Prostate gland (tissue), 2 donors: ENCODE measurements around the gene ZBTB39. TPM values are rescaled to one million over a fixed set of nuclear protein-coding genes. Genes with fewer than 3 reads are reported as not detected.

Experiments used
- DNase-seq: peaks from one replicate; pipeline ENCODE4 v3.0.0-alpha.2; 2019; ENCODE audit warnings: low spot score
- H3K27ac ChIP-seq, 2 donors: fragments of 200-600 bp; sonication (generic); 2 replicates each; pipeline ENCODE4 v1.5.1; 2017 to 2019
- H3K27me3 ChIP-seq: fragments of 200-600 bp; sonication (generic); replicated peaks from 2 replicates; pipeline ENCODE4 v1.5.1; 2019; ENCODE audit not compliant: insufficient read depth
- H3K36me3 ChIP-seq, 2 donors: fragments of 200-600 bp; sonication (generic); 1 replicate in 1 of 2; 2 replicates in 1 of 2; pipeline versions ENCODE4 v1.5.1 to v1.8.1; 2017 to 2019
- H3K4me1 ChIP-seq: fragments of 200-600 bp; sonication (generic); replicated peaks from 2 replicates; pipeline ENCODE4 v1.5.1; 2019
- H3K4me3 ChIP-seq, 2 donors: fragments of 200-600 bp; sonication (generic); 2 replicates each; pipeline ENCODE4 v1.5.1; 2017 to 2019
- H3K9me3 ChIP-seq: fragments of 200-600 bp; sonication (generic); 2 replicates; pipeline ENCODE4 v1.5.1; 2017
- POLR2A ChIP-seq: fragments of 450-650 bp; IDR thresholded peaks from one replicate; pipeline ENCODE4 v1.6.1; 2016; ENCODE audit warnings: antibody characterized with exemption, mild to moderate bottlenecking
- POLR2AphosphoS5 ChIP-seq: sonication (generic); formaldehyde crosslinking; IDR thresholded peaks from one replicate; pipeline ENCODE4 v1.6.1; 2017; ENCODE audit warnings: antibody characterized with exemption
- WGBS: methylation state at CpG from one replicate; pipeline ENCODE4 v1.1.5; 2018; 5-methylcytosine and 5-hydroxymethylcytosine counted together
- intact Hi-C: fragments of 100-400 bp; cut with DNase I; formaldehyde crosslinking; loops from one replicate; pipeline ENCODE4 v1.14.2; 2022
- total RNA-seq, 2 donors: library from RNA; depleted of rRNA; stranded (reverse); fragments of >200 nt; gene quantifications; one replicate each; pipeline ENCODE4 v1.1.0, GENCODE V29; 2016
- TF ChIP-seq, protein P1 (sequence below), 4 experiments: fragments of 200-600 bp in 2 of 4; fragments of 450-650 bp in 2 of 4; sonication (generic) in 2 of 4; IDR thresholded peaks; 1 replicate in 3 of 4; 2 replicates in 1 of 4; pipeline ENCODE4 v1.5.1; 2016 to 2019; ENCODE audit warnings: antibody characterized with exemption in 4 of 4, mild to moderate bottlenecking in 2 of 4, moderate library complexity in 2 of 4

The ZBTB39 gene
- total RNA-seq, 2 donors from 2014 or later = 5.8 to 15.6 TPM

DNA sequence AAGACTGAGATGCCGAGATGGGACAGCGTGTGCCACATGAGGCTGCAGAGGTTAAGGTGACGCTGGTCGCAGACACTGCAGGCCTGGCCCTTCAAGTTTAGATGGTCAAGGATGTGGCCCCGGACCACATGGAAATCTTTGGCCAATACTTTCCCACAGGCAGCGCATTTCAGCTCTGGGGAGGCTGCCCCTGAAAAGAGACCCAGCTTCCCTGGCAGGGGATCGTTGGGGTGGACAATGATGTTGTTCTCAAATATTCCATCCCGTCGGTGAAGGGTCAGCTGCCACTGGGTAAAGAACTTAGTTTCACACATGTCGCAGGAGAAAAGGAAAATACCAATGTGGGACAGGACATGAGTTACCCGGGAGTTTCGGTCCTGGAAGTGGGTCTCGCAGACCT, 3.0 kb downstream of the ZBTB39 start:
- peaks cover 0 to 22% of the 10 kb centered on the region in 2 donors for H3K36me3 ChIP-seq
- H3K4me3 ChIP-seq = no peak overlapping the region
- 88% methylated on average over 13 of the region's 13 CpGs for WGBS
- H3K9me3 ChIP-seq = no peaks in the 10 kb centered on the region
- H3K27ac ChIP-seq = no peak overlapping the region
- no peak for DNase-seq
- intact Hi-C loops = no loop called here
- H3K27me3 ChIP-seq = no peaks in the 10 kb centered on the region
- TF ChIP-seq POLR2AphosphoS5 (no peak), POLR2A (no peak)
- TF ChIP-seq, protein P1, sequence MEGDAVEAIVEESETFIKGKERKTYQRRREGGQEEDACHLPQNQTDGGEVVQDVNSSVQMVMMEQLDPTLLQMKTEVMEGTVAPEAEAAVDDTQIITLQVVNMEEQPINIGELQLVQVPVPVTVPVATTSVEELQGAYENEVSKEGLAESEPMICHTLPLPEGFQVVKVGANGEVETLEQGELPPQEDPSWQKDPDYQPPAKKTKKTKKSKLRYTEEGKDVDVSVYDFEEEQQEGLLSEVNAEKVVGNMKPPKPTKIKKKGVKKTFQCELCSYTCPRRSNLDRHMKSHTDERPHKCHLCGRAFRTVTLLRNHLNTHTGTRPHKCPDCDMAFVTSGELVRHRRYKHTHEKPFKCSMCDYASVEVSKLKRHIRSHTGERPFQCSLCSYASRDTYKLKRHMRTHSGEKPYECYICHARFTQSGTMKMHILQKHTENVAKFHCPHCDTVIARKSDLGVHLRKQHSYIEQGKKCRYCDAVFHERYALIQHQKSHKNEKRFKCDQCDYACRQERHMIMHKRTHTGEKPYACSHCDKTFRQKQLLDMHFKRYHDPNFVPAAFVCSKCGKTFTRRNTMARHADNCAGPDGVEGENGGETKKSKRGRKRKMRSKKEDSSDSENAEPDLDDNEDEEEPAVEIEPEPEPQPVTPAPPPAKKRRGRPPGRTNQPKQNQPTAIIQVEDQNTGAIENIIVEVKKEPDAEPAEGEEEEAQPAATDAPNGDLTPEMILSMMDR (IDR thresholded peaks at IDR 0.05) = no peak
- H3K4me1 ChIP-seq = no peaks in the 10 kb centered on the region

DNA sequence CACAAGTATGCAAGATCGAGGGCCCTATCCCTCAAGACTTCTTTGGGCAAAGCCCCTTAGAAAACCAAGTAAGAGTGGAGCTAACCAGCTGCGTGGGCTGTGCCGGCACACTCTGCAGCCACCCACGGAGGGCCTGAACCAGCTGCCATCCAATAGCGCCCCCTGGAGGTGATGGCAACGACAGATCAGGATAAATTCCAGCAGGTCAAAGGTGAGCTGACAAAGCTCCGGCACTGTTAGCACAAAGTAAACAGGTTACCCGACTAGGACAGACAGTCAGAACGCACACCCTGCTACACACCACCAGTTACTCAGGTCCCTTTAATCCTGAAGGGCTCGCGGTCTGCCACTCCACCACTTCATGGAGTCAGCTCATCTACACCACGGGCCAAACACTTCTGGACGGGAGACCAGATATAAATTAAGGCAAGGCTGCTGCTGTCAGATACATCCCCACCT, 4.9 kb downstream of the ZBTB39 start:
- Histone ChIP-seq H3K4me1 (no peaks in the 10 kb centered on the region), H3K36me3 (peaks cover 0 to 22% of the 10 kb centered on the region in 2 donors), H3K27me3 (no peaks in the 10 kb centered on the region), H3K9me3 (no peaks in the 10 kb centered on the region), H3K27ac (peak overlapping the region in 1 of 2 donors; percentile 0), H3K4me3 (no peak overlapping the region)
- 26% methylated on average over 13 of the region's 13 CpGs for WGBS
- intact Hi-C loops = no loop called here
- TF ChIP-seq, protein P1 (IDR thresholded peaks at IDR 0.05) = peak; percentile 30 to 81 (median 73)
- TF ChIP-seq POLR2AphosphoS5 = peak; percentile 9
- no peak for TF ChIP-seq POLR2A
- peak; percentile 53 for DNase-seq

DNA sequence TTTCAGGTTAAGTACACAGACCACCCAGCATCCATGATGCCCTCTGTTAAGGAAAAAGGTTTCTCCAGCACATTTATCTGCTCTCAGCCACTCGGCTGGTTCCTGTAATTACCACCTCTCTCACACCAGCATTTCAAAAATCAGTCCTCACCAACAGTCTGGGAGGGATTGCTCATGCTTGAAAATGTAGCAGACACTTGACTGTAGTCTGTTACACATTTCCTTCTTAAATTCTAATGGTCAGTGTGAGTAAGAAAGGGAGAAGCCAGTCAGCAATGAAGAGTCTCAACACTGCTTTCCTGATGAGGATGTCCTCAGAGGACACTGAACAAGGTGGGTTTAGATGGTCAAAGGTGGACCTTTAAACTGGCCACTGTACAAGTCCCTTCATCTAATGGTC, 6.0 kb downstream of the ZBTB39 start:
- intact Hi-C loops = no loop called here
- 61% methylated on average over 1 of the region's 1 CpG for WGBS

DNA sequence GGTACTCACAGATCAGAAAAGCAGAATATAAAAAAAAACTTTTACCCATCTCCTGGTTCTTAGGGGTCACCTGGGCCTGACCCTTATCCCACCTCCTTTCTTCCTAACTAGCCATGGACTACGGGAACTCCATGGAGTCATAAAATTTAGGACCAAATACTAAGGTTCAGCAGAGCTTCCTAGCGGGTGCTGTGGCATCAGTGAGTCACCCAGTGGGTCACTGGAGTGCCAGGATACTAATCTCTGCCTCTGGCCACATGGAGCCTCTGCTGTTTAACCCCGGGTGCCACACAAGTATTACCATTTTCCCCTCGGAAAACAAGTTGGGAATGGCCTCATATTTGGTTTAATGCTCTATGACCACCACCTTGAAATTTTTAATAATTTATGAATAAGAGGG, 6.9 kb downstream of the ZBTB39 start:
- Histone ChIP-seq H3K27ac (no peak overlapping the region), H3K4me3 (no peak overlapping the region), H3K4me1 (no peaks in the 10 kb centered on the region), H3K36me3 (peaks cover 0 to 22% of the 10 kb centered on the region in 2 donors), H3K9me3 (no peaks in the 10 kb centered on the region), H3K27me3 (no peaks in the 10 kb centered on the region)
- intact Hi-C loops = no loop called here
- no peak for DNase-seq
- TF ChIP-seq POLR2AphosphoS5 (no peak), POLR2A (no peak)
- TF ChIP-seq, protein P1 (IDR thresholded peaks at IDR 0.05) = no peak
- 88% methylated on average over 4 of the region's 4 CpGs for WGBS

More for the DNA sequence above, 6.0 kb downstream of the ZBTB39 start:
- DNase-seq = no peak
- H3K36me3 ChIP-seq = peaks cover 0 to 22% of the 10 kb centered on the region in 2 donors
- no peaks in the 10 kb centered on the region for H3K9me3 ChIP-seq
- no peaks in the 10 kb centered on the region for H3K27me3 ChIP-seq
- TF ChIP-seq, protein P1 (IDR thresholded peaks at IDR 0.05) = no peak
- TF ChIP-seq POLR2A (no peak), POLR2AphosphoS5 (no peak)
- H3K4me1 ChIP-seq = no peaks in the 10 kb centered on the region
- H3K27ac ChIP-seq = no peak overlapping the region
- no peak overlapping the region for H3K4me3 ChIP-seq

DNA sequence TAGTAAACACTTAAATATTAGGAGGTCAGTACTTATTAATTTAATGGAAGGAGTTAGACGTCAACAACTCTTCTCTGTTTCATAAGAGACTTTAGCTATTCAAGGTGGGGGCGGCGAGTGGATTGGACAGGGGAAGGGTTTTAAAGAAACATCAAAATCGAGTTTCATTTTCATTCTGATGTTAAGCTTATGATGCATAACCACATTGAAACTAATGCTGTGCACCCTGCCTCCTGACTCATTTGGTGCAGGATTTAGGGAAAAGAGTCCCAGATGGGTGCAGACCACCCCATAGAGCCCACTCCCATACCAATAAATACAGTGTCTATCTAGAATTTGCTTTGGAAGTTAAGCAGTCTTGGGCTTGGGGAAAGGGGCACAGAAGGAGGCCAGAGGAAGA, 7.4 kb downstream of the ZBTB39 start:
- TF ChIP-seq POLR2A (no peak), POLR2AphosphoS5 (no peak)
- TF ChIP-seq, protein P1 (IDR thresholded peaks at IDR 0.05) = no peak
- DNase-seq = no peak
- Histone ChIP-seq H3K4me1 (no peaks in the 10 kb centered on the region), H3K9me3 (no peaks in the 10 kb centered on the region), H3K27ac (no peak overlapping the region), H3K4me3 (no peak overlapping the region), H3K27me3 (no peaks in the 10 kb centered on the region), H3K36me3 (peaks cover 0 to 19% of the 10 kb centered on the region in 2 donors)
- intact Hi-C loops = no loop called here
- WGBS = 66% methylated on average over 4 of the region's 4 CpGs
